BLaER1 treated with 17β-estradiol and CSF1 and Interleukin-3, amounts not matched to agents 10 nM and 100 nM (cell line): ENCODE measurements around the gene CGREF1.

ENCODE experiments used
- H3K27ac ChIP-seq, 11 experiments: shearing (Covaris generic); formaldehyde crosslinking; 2 replicates each; pipeline ENCODE4 v1.8.1; 2022
- H3K27me3 ChIP-seq, 11 experiments: shearing (Covaris generic); formaldehyde crosslinking; 2 replicates each; pipeline ENCODE4 v1.8.1; 2022
- H3K36me3 ChIP-seq, 11 experiments: shearing (Covaris generic); formaldehyde crosslinking; 2 replicates each; pipeline ENCODE4 v1.8.1; 2022
- H3K4me1 ChIP-seq, 10 experiments: shearing (Covaris generic); formaldehyde crosslinking; 2 replicates each; pipeline ENCODE4 v1.8.1; 2022
- H3K4me2 ChIP-seq, 11 experiments: shearing (Covaris generic); formaldehyde crosslinking; 2 replicates each; pipeline ENCODE4 v1.8.1; 2022
- H3K4me3 ChIP-seq, 10 experiments: shearing (Covaris generic); formaldehyde crosslinking; 2 replicates each; pipeline ENCODE4 v1.8.1; 2022
- H3K9ac ChIP-seq, 11 experiments: shearing (Covaris generic); formaldehyde crosslinking; 2 replicates each; pipeline ENCODE4 v1.8.1; 2022
- H3K9me3 ChIP-seq, 11 experiments: shearing (Covaris generic); formaldehyde crosslinking; replicated peaks in 1 of 11; 2 replicates each; pipeline ENCODE4 v1.8.1; 2022
- H4K20me1 ChIP-seq, 11 experiments: shearing (Covaris generic); formaldehyde crosslinking; 2 replicates each; pipeline ENCODE4 v1.8.1; 2022
- Cebpa-rat ChIP-seq, 11 experiments: shearing (Covaris generic); IDR thresholded peaks; 2 replicates each; pipeline ENCODE4 v1.8.1; 2022

The CGREF1 gene

DNA sequence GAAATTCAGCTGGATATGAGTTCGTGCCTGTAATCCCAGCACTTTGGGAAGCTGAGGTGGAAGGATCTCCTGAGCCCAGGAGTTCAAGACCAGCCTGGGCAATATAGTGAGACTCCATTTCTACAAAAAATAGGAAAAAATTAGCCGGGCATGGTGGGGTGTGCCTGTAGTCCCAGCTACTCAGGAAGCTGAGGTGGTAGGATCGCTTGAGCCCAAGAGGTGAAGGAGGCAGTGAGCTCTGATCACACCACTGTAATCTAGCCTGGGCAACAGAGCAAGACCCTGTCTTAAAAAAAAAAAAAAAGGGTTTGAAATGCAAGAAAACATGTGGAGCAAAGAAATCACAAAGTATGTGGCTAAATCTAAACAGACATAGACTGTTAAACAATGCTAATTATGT is 9.8 kb downstream of the CGREF1 start:
- H3K4me3 ChIP-seq: no peak overlapping the region
- no peak for TF ChIP-seq Cebpa-rat (IDR thresholded peaks at IDR 0.05)
- H3K27ac ChIP-seq: no peak overlapping the region
- no peaks in the 10 kb centered on the region for H3K27me3 ChIP-seq
- H3K9me3 ChIP-seq: no peaks in the 10 kb centered on the region
- H3K4me1 ChIP-seq: peaks cover 9 to 18% (median 13%) of the 10 kb centered on the region in 10 experiments
- H3K36me3 ChIP-seq: no peaks in the 10 kb centered on the region
- H3K4me2 ChIP-seq: no peak overlapping the region
- no peak overlapping the region for H3K9ac ChIP-seq
- no peaks in the 10 kb centered on the region; a peak in 1 of 22 replicates for H4K20me1 ChIP-seq

DNA sequence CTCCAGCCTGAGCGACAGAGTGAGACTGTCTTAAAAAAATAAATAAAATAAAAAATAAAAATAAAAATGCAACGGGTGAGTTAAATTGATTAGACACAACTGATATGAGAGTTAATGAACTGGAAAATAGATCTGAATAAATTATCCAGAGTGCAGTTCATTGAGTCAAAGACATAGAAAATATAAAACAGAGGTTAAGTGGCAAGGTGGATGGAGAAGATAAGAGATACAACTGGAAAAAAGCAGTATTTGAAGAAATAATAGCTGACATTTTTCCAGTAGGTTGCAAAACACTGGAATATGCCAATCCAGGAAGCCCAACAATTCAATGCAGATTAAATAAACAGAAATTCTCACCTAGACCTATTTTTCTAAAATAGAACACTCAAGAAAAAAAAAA is 10.7 kb downstream of the CGREF1 start:
- Histone ChIP-seq H3K4me3 (no peak overlapping the region), H3K36me3 (no peaks in the 10 kb centered on the region), H3K27me3 (no peaks in the 10 kb centered on the region), H3K27ac (no peak overlapping the region), H3K4me2 (no peak overlapping the region), H3K9ac (no peak overlapping the region), H4K20me1 (no peaks in the 10 kb centered on the region; a peak in 1 of 22 replicates), H3K4me1 (peaks cover 9 to 18% (median 13%) of the 10 kb centered on the region in 10 experiments), H3K9me3 (no peaks in the 10 kb centered on the region)
- no peak for TF ChIP-seq Cebpa-rat (IDR thresholded peaks at IDR 0.05)

DNA sequence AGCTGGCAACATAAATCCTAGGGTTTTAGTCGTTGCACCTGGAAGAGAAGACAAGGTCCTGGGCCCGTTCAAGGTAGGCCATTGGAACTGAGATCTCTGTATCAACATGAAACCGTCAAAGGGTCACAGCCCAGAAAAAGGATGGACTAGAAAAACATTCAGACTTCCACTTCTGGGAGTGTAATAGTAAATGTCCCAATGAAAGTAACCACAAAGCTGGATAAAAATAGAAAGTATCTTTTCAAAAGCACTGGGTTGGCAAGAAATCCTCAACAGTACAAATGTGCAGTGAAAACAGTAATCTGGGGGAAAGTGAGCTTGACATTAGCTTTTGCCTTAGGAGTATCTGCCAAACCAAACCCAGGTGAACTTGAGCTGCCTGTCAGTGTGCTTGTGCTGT is 12.9 kb downstream of the CGREF1 start:
- peaks cover 9 to 18% (median 13%) of the 10 kb centered on the region in 10 experiments for H3K4me1 ChIP-seq

DNA sequence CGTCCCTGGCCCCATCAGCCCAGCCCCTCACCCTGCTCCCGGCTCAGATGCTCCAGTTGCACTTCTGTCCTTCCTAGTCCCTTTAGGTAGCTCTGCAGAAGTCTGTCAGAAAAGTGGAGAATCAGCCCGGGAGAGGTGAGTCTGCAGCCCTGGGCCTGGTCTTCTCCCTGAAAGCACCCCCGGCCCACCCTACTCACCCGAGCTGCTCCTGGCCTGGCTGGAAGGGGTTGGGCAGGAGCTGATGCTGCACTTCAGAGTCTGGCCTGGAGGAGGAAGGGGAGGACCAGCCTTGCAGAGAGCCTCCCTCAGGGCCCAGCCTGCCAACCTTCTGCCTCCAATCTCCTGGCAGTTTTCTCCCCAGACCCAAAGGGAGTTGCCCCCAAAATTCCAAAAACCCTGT is 16.6 kb downstream of the CGREF1 start:
- Histone ChIP-seq H3K4me2 (no peak overlapping the region), H3K27ac (no peak overlapping the region), H4K20me1 (no peaks in the 10 kb centered on the region), H3K36me3 (no peaks in the 10 kb centered on the region), H3K9ac (no peak overlapping the region), H3K27me3 (no peaks in the 10 kb centered on the region), H3K4me3 (no peak overlapping the region), H3K4me1 (peaks cover 13 to 27% (median 17%) of the 10 kb centered on the region in 10 experiments), H3K9me3 (no peaks in the 10 kb centered on the region)
- TF ChIP-seq Cebpa-rat (IDR thresholded peaks at IDR 0.05): no peak

More for the DNA sequence above, 12.9 kb downstream of the CGREF1 start:
- Histone ChIP-seq H3K4me3 (no peak overlapping the region), H3K27ac (no peak overlapping the region), H3K27me3 (no peaks in the 10 kb centered on the region), H3K9ac (peak overlapping the region in 2 of 11 experiments; percentile 17 to 22; a peak in 1 of 22 replicates), H4K20me1 (no peaks in the 10 kb centered on the region), H3K9me3 (no peaks in the 10 kb centered on the region), H3K36me3 (no peaks in the 10 kb centered on the region), H3K4me2 (peak overlapping the region; percentile 38 to 69 (median 55); a peak in 21 of 22 replicates)
- no peak for TF ChIP-seq Cebpa-rat (IDR thresholded peaks at IDR 0.05)

DNA sequence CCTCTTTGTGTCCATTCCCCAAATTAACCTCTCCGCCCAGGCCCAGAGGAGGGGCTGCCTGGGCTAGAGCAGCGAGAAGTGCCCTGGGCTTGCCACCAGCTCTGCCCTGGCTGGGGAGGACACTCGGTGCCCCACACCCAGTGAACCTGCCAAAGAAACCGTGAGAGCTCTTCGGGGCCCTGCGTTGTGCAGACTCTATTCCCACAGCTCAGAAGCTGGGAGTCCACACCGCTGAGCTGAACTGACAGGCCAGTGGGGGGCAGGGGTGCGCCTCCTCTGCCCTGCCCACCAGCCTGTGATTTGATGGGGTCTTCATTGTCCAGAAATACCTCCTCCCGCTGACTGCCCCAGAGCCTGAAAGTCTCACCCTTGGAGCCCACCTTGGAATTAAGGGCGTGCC is 18.9 kb downstream of the CGREF1 start:
- Histone ChIP-seq H3K36me3 (no peaks in the 10 kb centered on the region), H3K27ac (no peak overlapping the region), H3K4me3 (no peak overlapping the region), H3K27me3 (no peaks in the 10 kb centered on the region), H3K4me1 (peaks cover 16 to 24% (median 19%) of the 10 kb centered on the region in 10 experiments; a peak in 19 of 20 replicates), H3K9ac (no peak overlapping the region), H4K20me1 (no peaks in the 10 kb centered on the region), H3K4me2 (no peak overlapping the region), H3K9me3 (no peaks in the 10 kb centered on the region)
- no peak for TF ChIP-seq Cebpa-rat (IDR thresholded peaks at IDR 0.05)

DNA sequence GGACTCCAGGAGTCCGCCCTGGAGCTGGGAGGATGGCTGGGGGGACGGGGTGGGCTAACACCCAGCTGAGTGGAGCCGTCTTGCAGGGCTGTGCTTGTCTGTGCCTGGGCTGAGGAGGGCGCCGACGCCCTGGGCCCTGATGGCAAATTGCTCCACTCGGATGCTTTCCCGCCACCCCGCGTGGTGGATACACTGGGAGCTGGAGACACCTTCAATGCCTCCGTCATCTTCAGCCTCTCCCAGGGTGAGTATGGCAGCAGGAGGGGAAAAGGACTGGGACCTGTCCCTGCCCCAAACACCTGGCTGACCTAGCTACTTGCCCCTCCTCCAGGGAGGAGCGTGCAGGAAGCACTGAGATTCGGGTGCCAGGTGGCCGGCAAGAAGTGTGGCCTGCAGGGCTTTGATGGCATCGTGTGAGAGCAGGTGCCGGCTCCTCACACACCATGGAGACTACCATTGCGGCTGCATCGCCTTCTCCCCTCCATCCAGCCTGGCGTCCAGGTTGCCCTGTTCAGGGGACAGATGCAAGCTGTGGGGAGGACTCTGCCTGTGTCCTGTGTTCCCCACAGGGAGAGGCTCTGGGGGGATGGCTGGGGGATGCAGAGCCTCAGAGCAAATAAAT is 19.5 kb downstream of the CGREF1 start:
- H3K4me2 ChIP-seq: peak overlapping the region in 4 of 11 experiments; percentile 12 to 50 (median 42); a peak in 4 of 22 replicates
- H3K27me3 ChIP-seq: no peaks in the 10 kb centered on the region
- no peaks in the 10 kb centered on the region for H4K20me1 ChIP-seq
- no peak for TF ChIP-seq Cebpa-rat (IDR thresholded peaks at IDR 0.05)
- peak overlapping the region in 1 of 11 experiments; percentile 19; a peak in 4 of 22 replicates for H3K9ac ChIP-seq
- H3K4me1 ChIP-seq: peaks cover 15 to 24% (median 19%) of the 10 kb centered on the region in 10 experiments; a peak in 19 of 20 replicates
- H3K36me3 ChIP-seq: no peaks in the 10 kb centered on the region
- no peaks in the 10 kb centered on the region for H3K9me3 ChIP-seq
- H3K27ac ChIP-seq: no peak overlapping the region
- no peak overlapping the region for H3K4me3 ChIP-seq

DNA sequence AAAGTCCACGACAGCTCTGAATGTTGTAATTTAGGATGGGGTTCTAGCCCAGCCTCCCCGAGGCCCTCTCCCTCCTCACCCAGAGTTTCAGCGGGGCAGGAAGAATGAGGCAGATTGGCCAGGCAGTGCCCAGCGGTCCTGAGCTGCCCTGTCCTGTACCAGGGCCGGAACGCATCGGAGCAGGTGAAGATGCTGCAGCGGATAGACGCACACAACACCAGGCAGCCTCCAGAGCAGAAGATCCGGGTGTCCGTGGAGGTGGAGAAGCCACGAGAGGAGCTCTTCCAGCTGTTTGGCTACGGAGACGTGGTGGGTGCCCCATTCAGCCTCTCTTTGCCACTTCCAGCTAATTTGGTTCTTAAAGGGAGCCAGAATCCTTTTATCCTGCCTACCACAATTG is 21.6 kb downstream of the CGREF1 start:
- Histone ChIP-seq H3K27ac (no peak overlapping the region), H3K4me1 (peaks cover 15 to 28% (median 19%) of the 10 kb centered on the region in 10 experiments; a peak in 19 of 20 replicates), H3K36me3 (no peaks in the 10 kb centered on the region), H3K4me3 (no peak overlapping the region), H3K27me3 (no peaks in the 10 kb centered on the region), H3K9ac (no peak overlapping the region; a peak in 1 of 22 replicates), H3K9me3 (no peaks in the 10 kb centered on the region), H4K20me1 (no peaks in the 10 kb centered on the region), H3K4me2 (peak overlapping the region in 3 of 11 experiments; percentile 65 to 74 (median 67); a peak in 6 of 22 replicates)
- no peak for TF ChIP-seq Cebpa-rat (IDR thresholded peaks at IDR 0.05)

DNA sequence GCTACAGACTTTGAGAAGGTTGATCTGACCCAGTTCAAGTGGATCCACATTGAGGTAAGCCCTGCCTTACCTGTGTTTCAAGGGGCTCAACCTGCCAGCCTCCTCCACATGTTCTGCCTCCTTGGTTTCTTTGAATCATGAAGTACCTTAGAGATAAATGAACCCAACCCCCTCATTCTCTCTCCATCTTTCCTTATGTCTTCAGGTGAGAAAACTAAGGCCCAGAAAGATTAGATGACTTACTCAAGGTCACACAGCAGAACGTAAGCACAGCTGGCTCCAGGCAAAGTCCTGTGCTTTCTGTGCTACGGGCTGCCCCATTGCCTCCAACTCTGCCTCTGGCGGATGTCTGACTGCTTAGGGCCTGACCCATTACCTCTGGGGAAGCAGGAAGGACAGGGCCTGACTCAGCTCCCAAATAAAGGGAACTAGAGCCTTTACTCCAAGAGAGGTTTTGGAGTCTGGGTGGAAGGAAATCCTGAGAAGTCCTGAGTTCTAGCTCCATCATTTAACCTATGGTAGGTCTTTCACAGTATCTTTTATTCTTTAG is 22.1 kb downstream of the CGREF1 start:
- peak overlapping the region in 2 of 11 experiments; percentile 3 to 19; a peak in 3 of 22 replicates for H3K9ac ChIP-seq
- peak overlapping the region in 6 of 11 experiments; percentile 44 to 74 (median 67); a peak in 11 of 22 replicates for H3K4me2 ChIP-seq

More for the DNA sequence above, 22.1 kb downstream of the CGREF1 start:
- no peak for TF ChIP-seq Cebpa-rat (IDR thresholded peaks at IDR 0.05)
- Histone ChIP-seq H3K4me1 (peaks cover 15 to 29% (median 19%) of the 10 kb centered on the region in 10 experiments; a peak in 19 of 20 replicates), H3K27me3 (no peaks in the 10 kb centered on the region), H3K9me3 (no peaks in the 10 kb centered on the region), H3K36me3 (no peaks in the 10 kb centered on the region), H3K27ac (peak overlapping the region in 2 of 11 experiments; percentile 1 to 3; a peak in 1 of 22 replicates), H4K20me1 (no peaks in the 10 kb centered on the region), H3K4me3 (no peak overlapping the region)
